Spleen (tissue), 11 donors: Measurements from ENCODE around the gene U2AF2. TPM values are rescaled to one million over a fixed set of nuclear protein-coding genes. Genes with fewer than 3 reads are reported as not detected.
A peak's percentile ranks its signal among the peaks of the same experiment; 100 is the strongest.

Source experiments
- DNase-seq: peaks from one replicate; pipeline ENCODE4 v3.0.0-alpha.2; 2020
- H3K27ac ChIP-seq, 8 donors: fragments of 200-600 bp; sonication (generic) in 7 of 8; 1 replicate in 4 of 8; 2 replicates in 4 of 8; pipeline versions ENCODE4 v1.5.0 to v1.8.0; 2016 to 2021; ENCODE audit warnings: inconsistent platforms in 4 of 8, mild to moderate bottlenecking in 4 of 8, moderate library complexity in 1 of 8
- H3K27me3 ChIP-seq, 7 donors: fragments of 200-600 bp; sonication (generic) in 6 of 7; replicated peaks in 1 of 7; 1 replicate in 4 of 7; 2 replicates in 3 of 7; pipeline versions ENCODE4 v1.5.0 to v1.8.0; 2016 to 2021; ENCODE audit warnings: inconsistent platforms in 3 of 7, mild to moderate bottlenecking in 1 of 7
- H3K36me3 ChIP-seq, 6 donors: fragments of 200-600 bp; sonication (generic) in 5 of 6; 1 replicate in 4 of 6; 2 replicates in 2 of 6; pipeline versions ENCODE4 v1.5.0 to v1.8.0; 2016 to 2021; ENCODE audit warnings: inconsistent platforms in 2 of 6
- H3K4me1 ChIP-seq, 6 donors: fragments of 200-600 bp; sonication (generic) in 5 of 6; 1 replicate in 3 of 6; 2 replicates in 3 of 6; pipeline versions ENCODE4 v1.5.0 to v1.8.0; 2016 to 2021; ENCODE audit warnings: inconsistent platforms in 3 of 6
- H3K4me3 ChIP-seq, 8 donors: fragments of 200-600 bp; sonication (generic) in 7 of 8; 1 replicate in 4 of 8; 2 replicates in 4 of 8; pipeline versions ENCODE4 v1.5.0 to v1.8.0; 2016 to 2021; ENCODE audit warnings: inconsistent platforms in 4 of 8, mild to moderate bottlenecking in 4 of 8, moderate library complexity in 2 of 8
- H3K9me3 ChIP-seq, 8 donors: fragments of 200-600 bp; sonication (generic) in 7 of 8; 1 replicate in 4 of 8; 2 replicates in 4 of 8; pipeline versions ENCODE4 v1.5.0 to v1.8.0; 2016 to 2021; ENCODE audit warnings: inconsistent platforms in 4 of 8
- CTCF ChIP-seq, 11 experiments: fragments of 200-600 bp in 7 of 11; fragments of 450-650 bp in 4 of 11; sonication (generic) in 4 of 11; IDR thresholded peaks in 8 of 11; conservative IDR thresholded peaks in 3 of 11; 1 replicate in 7 of 11; 2 replicates in 4 of 11; pipeline versions ENCODE4 v1.4.0 to v1.8.0; 2016 to 2021; ENCODE audit warnings: antibody characterized with exemption in 11 of 11, inconsistent platforms in 4 of 11, mild to moderate bottlenecking in 1 of 11
- POLR2A ChIP-seq, 3 donors: fragments of 450-650 bp; IDR thresholded peaks; one replicate each; pipeline ENCODE4 v1.5.1; 2017; ENCODE audit warnings: antibody characterized with exemption in 3 of 3, mild to moderate bottlenecking in 1 of 3
- POLR2AphosphoS5 ChIP-seq, 3 donors: sonication (generic); formaldehyde crosslinking; IDR thresholded peaks; one replicate each; pipeline ENCODE4 v1.5.1; 2017; ENCODE audit warnings: antibody characterized with exemption in 3 of 3
- WGBS, 5 donors: extraction: QIAGEN DNeasy Blood & Tissue Kit in 3 of 5; methylation state at CpG; one replicate each; pipeline versions ENCODE4 v1.1.5 to v1.1.7; 2013 to 2018; 5-methylcytosine and 5-hydroxymethylcytosine counted together
- intact Hi-C: fragments of 100-400 bp; cut with DNase I; formaldehyde crosslinking; loops from one replicate; pipeline ENCODE4 v1.15.0; 2023; ENCODE audit warnings: low total_unique reads
- polyA plus RNA-seq, 3 donors: library from polyadenylated mRNA; stranded (reverse); fragments of 200-250 nt; gene quantifications; one replicate each; pipeline ENCODE4 v1.2.1, GENCODE V29; 2013
- total RNA-seq, 7 donors: library from RNA; depleted of rRNA in 3 of 7; stranded (reverse); fragments of >200 nt in 3 of 7; fragmentation: NEBNext Ultra II Directional in 4 of 7; extraction: Animal tissue kit (Norgen Biotek cat#: 25700) in 4 of 7; gene quantifications; one replicate each; pipeline versions ENCODE4 v1.1.0 to v1.2.1, GENCODE V29; 2016 to 2021
- donor health status: healthy with polysubstance abuse.
- donor health status: DM: no; HTN: no; CAD: no; lungs with moderate emphysema.
- donor health status: DM: no; HTN: no; CAD: no.
- donor health status: Bipolar disorder and iron deficiency.
- donor health status: healthy.
- donor health status: DM: no; HTN: no; CAD: no.
- donor health status: DM: yes; HTN: yes; CAD: no.

Gene U2AF2
- total and polyA plus RNA-seq, 10 donors = 67.2 to 218 (median 171) TPM

DNA sequence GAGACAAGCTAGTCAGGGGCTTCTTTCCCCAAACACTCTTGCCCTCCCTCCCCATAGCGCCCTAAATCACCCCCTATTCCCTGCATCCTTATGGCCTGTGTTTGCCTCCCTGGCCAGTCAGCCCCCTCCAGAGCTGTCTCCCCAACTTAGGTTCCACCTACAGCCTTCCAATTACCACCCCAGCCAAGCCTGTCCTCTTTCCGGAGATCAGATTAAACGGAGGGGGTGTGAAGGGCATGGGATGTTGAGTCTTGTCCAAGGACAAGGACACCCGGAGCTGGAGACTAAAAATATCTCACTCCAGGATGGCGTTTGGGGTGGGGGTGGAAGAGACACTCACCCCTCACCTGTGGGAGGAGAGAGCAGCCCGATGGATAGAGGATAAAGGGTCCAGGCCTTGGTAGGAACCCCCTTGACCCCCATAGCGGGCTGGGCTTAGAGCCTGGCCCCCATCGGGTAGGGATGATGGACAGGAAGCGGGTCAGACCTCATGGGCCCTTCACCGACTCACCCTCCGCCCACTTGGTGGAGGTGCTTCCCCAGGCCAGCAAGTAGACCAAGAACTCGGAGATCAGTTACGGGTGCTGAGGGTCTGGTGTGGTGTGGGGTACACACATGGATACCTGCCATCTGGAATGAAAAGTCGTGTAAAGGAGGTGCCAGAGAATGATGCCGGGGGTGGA is 43.4 kb upstream of the U2AF2 start:
- Histone ChIP-seq H3K4me3 (peak overlapping the region in 1 of 8 donors; percentile 24), H3K4me1 (peaks cover 32 to 87% (median 51%) of the 10 kb centered on the region in 6 donors), H3K9me3 (no peaks in the 10 kb centered on the region), H3K27me3 (no peaks in the 10 kb centered on the region), H3K27ac (peak overlapping the region; percentile 35 to 73 (median 66)), H3K36me3 (peaks cover 0 to 73% (median 37%) of the 10 kb centered on the region in 6 donors)
- peak in 2 of 3 donors; percentile 42 to 49 for TF ChIP-seq POLR2AphosphoS5 (IDR thresholded peaks at IDR 0.05)
- TF ChIP-seq POLR2A (IDR thresholded peaks at IDR 0.05) = no peak
- DNase-seq = no peak
- WGBS, 5 donors = 49 to 77% (median 72%) methylated on average over 14 to 15 of the region's 15 CpGs
- intact Hi-C loops = no loop called here

DNA sequence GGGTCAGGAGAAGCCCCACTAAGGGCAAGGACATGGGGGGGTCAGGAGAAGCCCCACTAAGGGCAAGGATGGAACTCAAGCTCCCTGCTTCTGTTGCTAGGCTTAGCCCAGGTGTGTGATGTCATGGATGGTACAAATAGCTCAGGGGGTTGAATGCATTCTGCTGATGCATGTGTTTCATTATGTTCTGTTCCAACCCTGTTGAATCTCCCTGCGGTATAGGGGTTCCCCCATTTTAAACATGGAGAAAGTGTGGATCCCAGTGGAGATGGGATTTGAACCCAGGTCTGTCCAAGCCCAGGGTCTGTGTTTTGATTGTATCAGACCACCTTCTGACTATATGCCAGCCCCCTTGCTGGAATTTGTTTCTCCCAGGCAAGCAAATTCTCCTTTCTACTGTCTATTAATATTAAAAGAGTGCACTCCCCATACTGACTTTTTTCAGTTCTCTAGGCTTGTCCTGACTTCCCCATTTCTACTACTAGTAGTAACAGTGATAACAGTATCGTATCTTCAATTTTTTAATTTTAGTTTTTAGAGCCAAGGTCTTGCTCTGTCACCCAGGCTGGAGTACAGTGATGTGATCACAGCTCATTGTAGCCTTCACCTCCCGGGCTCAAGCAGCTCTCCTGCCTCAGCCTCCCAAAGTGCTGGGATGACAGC is 42.7 kb upstream of the U2AF2 start:
- Histone ChIP-seq H3K36me3 (peaks cover 0 to 75% (median 43%) of the 10 kb centered on the region in 6 donors), H3K4me1 (peaks cover 26 to 87% (median 44%) of the 10 kb centered on the region in 6 donors), H3K4me3 (peak overlapping the region in 1 of 8 donors; percentile 24), H3K27me3 (no peaks in the 10 kb centered on the region), H3K27ac (peak overlapping the region; percentile 41 to 73 (median 66)), H3K9me3 (no peaks in the 10 kb centered on the region)
- no peak for DNase-seq
- WGBS, 5 donors = 54 to 70% (median 65%) methylated on average over 3 of the region's 3 CpGs
- TF ChIP-seq POLR2A (IDR thresholded peaks at IDR 0.05) = no peak
- TF ChIP-seq CTCF (IDR thresholded peaks at IDR 0.05 in 8 of 11, conservative IDR thresholded peaks at IDR 0.05 in 3 of 11) = no peak
- TF ChIP-seq POLR2AphosphoS5 (IDR thresholded peaks at IDR 0.05) = no peak
- intact Hi-C loops = no loop called here

DNA sequence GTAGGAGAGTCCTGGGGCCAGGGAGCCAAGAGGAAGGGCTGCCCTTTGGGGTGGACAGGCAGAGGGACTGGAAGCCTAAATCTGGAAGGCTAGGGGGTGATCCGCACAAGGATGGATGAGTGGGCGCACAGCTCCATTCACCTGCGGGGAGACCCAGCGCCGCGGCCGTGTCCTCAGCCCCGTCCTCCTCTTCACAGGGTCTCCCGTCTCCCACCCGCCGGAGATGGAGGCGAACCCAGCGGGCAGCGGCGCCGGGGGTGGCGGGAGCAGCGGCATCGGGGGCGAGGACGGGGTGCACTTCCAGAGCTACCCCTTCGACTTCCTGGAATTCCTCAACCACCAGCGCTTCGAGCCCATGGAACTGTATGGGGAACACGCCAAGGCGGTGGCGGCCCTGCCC is 41.4 kb upstream of the U2AF2 start:
- peak overlapping the region in 2 of 8 donors; percentile 68 to 73 for H3K27ac ChIP-seq
- H3K27me3 ChIP-seq = no peaks in the 10 kb centered on the region
- TF ChIP-seq CTCF (IDR thresholded peaks at IDR 0.05 in 8 of 11, conservative IDR thresholded peaks at IDR 0.05 in 3 of 11) = no peak
- peak in 1 of 3 donors; percentile 47 for TF ChIP-seq POLR2AphosphoS5 (IDR thresholded peaks at IDR 0.05)
- intact Hi-C loops = no loop called here
- H3K9me3 ChIP-seq = no peaks in the 10 kb centered on the region
- H3K4me3 ChIP-seq = no peak overlapping the region
- peaks cover 0 to 79% (median 48%) of the 10 kb centered on the region in 6 donors for H3K36me3 ChIP-seq
- DNase-seq = peak; percentile 72
- WGBS, 5 donors = 91 to 96% (median 95%) methylated on average over 10 to 27 of the region's 27 CpGs
- H3K4me1 ChIP-seq = peaks cover 24 to 87% (median 37%) of the 10 kb centered on the region in 6 donors

GRCh38 chr19:55613930-55614710 is 40.7 kb upstream of the U2AF2 start:
- H3K36me3 ChIP-seq = peaks cover 0 to 73% (median 46%) of the 10 kb centered on the region in 6 donors
- peak overlapping the region in 4 of 8 donors; percentile 48 to 73 (median 60) for H3K27ac ChIP-seq
- H3K4me1 ChIP-seq = peaks cover 24 to 87% (median 35%) of the 10 kb centered on the region in 6 donors
- no peaks in the 10 kb centered on the region for H3K9me3 ChIP-seq
- 83 to 88% (median 86%) methylated on average over 29 to 75 of the region's 75 CpGs for WGBS, 5 donors
- intact Hi-C loops = no loop called here
- peak overlapping the region in 1 of 8 donors; percentile 9 for H3K4me3 ChIP-seq
- no peaks in the 10 kb centered on the region for H3K27me3 ChIP-seq
- TF ChIP-seq POLR2AphosphoS5 (IDR thresholded peaks at IDR 0.05) (peak in 2 of 3 donors; percentile 7 to 55), CTCF (IDR thresholded peaks at IDR 0.05 in 8 of 11, conservative IDR thresholded peaks at IDR 0.05 in 3 of 11) (no peak)
- no peak for DNase-seq
